ENCODE data around the gene NUDT21.

The NUDT21 gene

DNA sequence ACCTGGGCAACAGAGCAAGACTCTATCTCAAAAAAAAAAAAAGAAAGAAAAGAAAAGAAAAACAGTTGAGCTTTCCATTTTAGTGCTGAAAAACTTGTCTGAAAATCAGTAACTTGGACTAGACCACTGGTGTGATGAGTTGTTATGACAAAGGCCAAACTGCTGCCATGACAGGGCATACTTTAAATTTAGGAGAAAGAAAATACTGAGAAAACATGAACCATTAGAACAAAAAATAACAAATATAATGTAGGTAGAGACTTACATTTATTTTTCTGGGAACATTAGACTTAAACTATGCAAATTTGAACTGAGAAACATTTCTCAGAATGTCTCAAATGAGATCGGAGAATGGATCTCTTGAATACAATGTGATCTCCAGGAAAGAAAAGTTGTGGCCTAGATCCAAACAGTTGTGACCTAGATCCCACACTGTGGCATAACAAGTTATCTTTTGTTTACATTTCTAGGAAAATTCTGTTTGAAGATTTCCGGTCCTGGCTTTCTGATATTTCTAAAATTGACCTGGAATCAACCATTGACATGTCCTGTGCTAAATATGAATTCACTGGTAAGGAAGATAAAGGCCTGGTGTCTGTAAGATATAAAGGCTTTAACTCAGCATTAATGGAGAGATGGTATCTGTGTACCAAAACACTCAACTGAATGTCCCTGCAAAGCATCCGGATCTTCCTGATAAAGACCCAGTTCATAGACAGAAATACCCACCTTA, 11.1 kb upstream of the NUDT21 start:
- no peak for DNase-seq (ENCODE audit: low read depth)

DNA sequence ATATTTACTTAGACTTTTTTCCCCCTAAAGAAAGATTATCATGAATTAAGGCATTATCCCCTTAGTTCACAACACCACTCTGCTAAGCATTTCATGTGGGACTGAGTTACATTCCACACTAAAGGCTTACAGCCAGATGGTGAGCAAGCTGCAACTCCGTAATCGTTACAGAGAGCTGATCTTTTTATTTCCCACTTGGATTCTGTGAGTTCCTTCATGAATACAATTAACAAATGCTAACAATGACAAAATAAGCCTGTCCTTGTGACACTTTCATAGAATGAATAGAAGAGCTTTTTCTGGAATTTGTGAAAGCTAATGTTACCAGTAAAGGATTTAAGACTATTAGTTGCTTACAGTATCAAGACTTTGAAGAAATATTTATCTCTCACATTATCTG, 9.0 kb upstream of the NUDT21 start:
- no peak for DNase-seq (ENCODE audit: low read depth)

DNA sequence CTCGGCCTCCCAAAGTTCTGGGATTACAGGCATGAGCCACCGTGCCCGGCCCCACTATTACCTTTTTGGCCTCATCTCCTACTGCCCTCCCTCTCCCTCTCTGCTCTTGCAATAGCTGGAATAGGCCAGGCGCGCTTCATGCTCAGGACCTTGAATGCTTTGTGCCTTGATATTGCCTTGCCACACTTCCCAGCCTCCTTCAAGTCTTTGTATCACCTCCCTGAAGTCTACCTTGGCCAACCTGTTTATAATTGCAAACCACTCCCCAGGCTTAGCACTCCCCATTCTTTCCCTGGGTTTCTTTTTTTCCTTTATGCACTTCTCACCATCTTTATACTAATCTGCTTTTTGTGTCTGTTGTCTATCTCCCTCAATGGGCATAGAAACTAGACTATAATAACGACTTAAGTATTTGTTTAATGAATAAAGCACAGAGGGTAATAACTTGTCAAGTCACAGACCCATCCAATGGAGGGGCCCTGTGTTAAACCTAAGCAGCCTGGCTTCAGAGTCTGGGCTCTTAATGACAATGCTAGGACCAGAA, 6.9 kb upstream of the NUDT21 start:
- no peak for DNase-seq (ENCODE audit: low read depth)

DNA sequence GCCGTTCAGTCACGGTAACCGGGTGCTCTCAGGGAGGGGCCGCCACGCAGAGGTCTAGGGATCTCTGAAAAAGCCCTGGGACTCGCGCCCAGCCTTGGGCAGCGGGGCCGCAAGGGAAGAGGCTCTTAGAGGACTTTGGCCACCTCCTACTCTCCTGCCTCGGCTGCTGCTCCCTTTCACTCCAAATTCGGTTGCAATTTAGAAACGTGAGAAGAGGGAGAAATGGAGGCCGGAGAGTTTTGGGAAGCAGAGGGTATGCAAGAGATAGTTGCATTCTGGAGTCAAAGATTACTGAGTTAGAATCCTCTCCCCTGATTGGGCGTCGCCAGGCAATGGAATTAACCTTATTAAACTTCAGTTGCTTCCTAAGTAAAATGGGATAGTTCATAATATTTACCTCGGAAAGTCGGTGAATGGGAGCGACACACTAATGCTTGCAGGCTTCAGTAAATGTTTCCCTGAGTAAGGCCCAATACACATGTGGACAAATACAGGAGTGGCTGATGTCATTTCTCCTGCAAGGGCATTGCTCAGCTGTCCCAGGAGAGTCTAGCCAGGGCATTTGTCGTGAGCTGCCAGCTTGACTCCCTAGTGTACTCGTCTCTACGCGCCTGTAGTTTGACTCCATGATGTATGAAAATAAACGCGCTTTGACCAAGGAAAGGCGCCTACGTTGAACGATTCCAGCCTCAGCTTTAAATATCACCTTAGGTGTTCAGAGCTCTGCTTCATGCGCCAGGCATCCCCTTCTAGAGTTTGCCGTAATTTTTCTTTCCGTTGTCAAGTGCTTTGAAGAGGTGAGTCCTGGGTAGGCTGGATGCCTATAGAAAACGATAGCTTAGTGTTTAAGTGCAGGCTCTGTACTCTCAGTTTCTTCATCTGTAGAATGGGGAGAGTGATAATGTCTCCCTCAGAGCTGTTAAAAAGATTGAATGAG, 889 bp upstream of the NUDT21 start:
- DNase-seq (ENCODE audit: low read depth) = no peak

DNA sequence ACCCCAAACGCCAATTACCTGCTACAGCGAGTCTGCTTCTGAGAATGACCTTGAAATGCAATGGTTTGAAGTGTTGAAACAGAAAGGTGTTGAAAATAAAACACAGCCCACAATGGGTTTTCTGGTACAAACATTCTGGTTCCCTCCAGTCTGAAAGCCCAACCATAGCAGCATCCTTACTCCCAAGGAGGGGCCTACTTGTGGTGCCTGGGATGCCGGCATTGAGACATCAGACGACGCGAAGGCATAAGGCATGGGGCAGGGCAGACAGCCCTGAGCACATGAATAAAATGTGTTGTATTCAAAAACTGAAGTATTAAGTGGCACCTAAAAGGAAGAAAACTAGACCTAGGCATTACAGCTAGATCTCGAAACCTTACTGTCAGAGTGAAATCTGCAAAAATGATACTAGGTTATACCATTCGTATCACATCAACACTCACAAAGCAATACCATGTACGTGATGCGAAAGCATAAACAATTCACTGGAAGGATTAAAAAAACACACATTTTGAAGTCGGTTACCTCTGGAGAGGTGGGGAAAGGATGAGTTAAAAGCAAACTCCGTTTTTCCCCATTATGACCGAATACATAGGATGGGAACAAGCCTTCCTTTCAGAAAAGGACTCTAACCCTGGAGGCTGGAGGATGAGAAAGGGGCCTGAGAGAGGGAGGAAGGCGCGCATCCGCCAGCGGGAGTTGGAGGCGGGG, 702 bp downstream of the NUDT21 start:
- no peak for DNase-seq (ENCODE audit: low read depth)

DNA sequence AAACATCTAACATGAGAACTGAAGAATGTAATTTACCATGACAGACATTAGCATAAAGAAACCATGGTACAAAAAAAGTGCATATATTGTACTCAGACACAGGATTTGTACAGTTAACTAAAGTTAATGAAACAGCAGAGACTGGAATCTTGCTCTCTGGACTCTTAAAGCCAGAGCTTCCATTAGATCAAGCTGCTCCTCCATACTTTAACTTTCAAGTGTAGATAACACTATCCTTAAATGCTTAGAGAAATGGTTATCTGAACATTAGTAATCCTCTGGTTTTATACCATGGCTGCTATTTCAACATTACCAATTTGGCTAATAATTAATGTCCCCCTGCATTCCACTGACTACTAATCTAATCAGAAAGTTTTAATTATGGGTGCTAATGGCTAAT, 3.1 kb downstream of the NUDT21 start:
- DNase-seq (ENCODE audit: low read depth) = no peak

DNA sequence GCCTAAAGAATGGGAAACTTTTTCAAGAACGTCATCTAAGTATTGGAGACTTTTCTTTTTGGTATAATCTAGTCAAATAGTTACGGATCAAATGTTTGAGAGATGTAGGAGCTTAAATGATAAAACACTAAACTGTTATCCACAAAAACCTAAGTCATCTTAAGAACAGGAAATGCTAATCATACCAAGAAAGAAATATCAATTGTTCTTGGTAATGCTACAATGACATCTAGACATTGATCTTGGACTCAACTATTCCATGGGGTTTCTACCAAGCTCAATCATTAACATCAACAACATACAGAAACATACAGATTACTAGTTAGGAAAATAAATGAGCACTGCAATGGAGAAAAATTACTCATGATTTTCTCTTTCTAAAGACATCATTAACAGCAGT, 3.8 kb downstream of the NUDT21 start:
- DNase-seq (ENCODE audit: low read depth) = no peak

DNA sequence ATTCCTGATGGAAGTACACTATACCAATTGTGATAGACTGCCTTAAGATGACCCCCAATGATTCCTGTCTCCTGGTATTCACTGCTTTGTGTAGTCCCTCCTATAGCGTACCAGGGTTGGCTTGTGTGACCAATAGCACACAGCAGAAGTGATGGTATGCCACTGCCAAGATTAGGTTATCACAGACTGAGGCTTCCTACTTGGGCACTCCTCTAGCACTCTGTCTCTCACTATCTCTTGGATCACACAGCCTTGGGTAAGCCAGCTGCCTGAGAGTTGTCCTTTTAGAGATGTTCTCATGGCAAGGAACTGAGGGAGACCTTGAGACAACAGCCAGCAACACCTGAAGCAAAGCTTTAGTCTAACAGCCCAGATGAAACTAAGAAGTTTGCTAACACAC, 13.1 kb downstream of the NUDT21 start:
- no peak for DNase-seq (ENCODE audit: low read depth)

DNA sequence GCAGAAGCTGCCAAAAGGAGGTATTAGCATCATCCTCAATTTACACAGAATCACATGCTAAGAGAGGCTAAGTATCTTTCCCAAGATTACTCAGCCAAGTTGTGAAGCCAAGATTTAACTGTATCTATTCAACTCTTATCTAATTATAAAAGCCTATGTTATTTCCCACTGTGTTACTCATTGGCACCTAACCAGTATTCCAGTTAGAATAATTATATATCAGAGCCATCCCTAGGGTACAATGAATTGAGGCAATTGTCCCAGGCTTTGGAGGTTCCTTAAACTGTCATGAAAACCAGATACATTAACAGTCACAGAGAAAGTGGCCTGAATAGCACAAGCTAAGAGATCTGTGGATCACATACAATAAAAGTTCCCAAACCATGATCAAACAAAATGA, 14.9 kb downstream of the NUDT21 start:
- no peak for DNase-seq (ENCODE audit: low read depth)

DNA sequence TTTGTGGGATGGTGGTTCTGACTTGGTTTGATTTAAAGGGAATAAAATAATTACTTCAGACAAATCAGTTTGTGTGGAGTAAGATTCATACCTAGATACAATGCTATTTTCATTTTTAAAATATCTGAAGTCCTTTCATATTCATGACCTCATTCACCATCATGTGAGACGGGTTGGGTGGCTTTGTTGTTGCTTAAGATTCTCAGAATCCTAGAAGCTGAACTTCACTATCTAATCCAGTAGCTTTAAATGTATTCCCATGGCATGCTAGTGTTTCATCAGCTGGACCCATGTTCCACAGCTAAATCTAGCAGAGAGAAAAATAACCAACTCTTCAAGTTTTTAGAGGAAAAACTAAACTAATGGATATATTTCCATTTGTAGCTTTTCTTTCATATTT, 23.0 kb downstream of the NUDT21 start:
- no peak for DNase-seq (ENCODE audit: low read depth)

DNA sequence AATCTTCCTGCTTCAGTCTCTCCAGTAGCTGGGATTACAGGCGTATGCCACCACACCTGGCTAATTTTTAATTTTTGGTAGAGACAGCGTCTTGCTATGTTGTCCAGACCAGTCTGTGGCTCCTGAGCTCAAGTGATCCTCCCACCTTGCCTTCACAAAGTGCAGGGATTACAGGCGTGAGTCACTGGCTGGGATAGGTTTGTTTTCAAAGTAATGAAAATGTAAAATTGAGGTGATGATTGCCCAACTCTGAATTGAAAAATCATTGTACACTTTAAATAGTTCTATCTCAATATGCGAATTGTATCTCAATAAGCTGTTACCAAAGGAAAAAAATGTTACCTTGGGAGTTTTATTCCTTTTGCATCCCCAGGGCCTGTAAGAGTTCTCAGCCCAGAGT, 24.5 kb downstream of the NUDT21 start:
- no peak for DNase-seq (ENCODE audit: low read depth)

DNA sequence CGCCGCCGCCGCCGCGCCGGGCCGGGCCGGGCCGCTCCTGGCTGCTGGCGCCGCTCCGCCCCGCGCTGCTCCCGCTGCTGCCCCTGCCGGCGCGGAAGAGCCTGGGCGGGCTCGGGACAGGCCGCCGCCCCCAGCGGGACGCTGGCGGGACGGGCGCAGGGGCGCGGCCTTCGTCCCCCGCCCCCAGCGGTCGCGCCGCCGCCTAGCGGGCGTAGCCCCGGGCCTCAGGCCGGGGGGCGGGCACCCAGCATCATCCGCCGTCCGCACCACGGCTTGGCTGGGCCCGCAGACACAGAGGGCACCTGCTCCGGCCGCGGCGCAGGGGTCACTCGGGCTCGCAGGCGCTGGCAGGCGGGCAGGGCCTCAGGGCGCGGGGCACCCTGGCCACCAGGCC, 25.7 kb downstream of the NUDT21 start, which contains the start of gene AMFR:
AMFR (minus strand) TSS at position 107 of the 394 bp plus-strand sequence. CDS start 218 bp downstream, outside the sequence.
- DNase-seq (ENCODE audit: low read depth) = peak; percentile 74

DNA sequence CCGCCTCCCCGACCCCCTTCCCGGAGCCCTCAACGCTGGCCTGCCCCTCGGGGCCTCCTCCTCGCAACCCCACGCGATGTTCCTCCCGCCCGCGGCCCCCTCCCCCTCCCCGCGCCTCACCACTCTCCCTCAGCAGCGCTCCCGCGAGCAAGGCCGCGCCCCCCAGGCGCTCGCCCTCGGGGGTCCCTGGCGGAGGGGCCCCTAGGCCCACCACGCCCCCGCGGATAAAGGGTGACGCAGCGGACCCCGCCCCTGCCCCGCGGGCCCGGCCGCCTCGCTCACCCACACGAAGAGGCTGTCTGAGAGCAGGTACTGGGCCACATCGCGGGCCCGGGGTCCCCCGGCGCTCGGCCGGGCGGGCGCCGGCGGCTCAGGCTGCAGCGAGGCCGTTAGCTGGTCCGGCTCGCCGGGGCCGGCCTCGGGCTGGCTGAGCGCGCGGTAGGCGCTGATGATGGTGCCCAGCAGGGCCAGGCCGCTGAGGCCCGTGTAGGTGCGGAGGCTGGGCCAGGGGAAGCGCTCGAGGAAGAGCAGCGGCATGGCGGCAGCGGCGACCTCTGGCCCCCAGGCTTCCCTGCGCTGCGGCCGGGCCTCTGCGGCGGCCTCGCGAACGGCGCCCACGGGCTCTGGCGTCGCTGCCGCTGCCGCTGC, 26.2 kb downstream of the NUDT21 start:
- no peak for DNase-seq (ENCODE audit: low read depth)

DNA sequence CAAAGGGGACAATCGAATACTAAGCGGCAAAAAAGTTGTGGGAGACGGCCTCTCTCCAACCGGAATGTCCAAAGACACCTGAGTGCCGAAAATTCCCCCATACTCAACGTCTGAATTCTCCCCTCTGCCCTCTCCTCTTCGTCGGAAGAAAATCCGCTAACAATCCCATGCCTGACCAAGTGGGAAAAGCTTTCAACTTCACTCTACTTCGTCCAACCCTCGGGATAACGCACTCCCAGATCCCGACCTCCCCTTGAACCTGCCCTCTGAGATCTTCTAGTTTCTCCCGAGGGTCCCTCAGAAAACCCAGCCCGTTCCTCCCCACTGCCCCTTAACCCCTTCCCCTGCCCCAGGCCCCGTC, 26.7 kb downstream of the NUDT21 start:
- DNase-seq (ENCODE audit: low read depth) = no peak

DNA sequence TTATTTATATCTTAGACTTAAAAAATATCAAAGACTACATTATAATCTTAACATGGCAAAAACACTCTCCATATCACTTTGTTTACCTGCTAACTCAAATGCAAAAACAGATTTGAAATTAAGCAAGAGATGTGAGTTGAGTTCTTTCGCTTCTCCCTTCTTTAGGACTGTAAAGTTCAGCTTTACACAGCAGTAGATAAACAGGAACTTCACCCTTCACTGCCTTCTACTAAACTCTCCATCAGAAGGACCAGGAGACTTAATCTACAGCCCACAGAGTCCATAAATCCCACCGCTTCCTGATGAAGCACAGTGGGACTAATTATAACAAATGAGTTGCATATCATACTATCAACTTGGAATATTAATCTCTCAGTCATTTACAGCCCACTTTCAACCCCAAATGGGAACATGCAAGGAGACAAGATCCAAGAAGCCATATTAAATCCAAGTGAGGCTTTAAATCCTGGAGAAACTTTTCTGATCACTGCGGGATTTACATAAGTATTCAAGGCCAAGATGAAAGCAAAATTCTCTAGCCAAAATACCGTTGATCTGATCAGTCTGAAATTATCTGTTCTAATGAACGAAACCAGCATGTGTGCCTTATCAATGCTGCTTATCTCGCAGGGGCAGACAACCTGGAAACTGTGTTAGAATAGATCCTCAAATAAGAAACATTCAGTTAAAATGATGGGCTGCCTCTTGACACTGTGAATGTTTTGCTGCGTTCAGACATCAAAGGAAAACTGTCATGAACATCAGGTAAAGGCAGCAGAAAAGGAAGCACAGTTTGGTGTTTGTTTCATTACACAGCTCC, 27.3 kb downstream of the NUDT21 start:
- no peak for DNase-seq (ENCODE audit: low read depth)

DNA sequence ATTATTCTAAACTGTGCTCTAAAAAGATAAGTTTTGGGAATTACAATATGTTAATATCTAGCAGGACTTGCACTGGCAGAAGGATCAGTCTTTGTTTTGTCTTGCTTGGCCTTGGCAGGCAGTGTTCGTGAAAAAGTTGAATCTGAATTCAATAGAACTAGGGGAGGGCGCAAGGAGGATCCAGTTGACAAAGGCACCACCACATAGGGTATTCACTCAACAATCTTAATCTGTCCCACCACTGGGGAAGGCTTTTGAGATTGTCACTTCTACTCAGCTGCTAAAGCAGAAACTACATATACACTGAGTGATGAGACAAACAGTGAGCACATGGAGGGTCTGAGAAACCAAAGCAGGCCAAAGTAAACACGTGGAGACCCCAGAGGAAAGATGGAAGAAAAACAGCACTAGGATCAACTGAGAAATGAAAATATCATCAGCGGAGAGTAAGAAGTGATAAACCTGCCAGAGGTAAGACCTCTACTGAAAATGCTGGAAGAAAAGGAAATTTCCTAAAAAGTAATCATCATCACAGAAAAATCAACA, 28.2 kb downstream of the NUDT21 start:
- DNase-seq (ENCODE audit: low read depth) = no peak

DNA sequence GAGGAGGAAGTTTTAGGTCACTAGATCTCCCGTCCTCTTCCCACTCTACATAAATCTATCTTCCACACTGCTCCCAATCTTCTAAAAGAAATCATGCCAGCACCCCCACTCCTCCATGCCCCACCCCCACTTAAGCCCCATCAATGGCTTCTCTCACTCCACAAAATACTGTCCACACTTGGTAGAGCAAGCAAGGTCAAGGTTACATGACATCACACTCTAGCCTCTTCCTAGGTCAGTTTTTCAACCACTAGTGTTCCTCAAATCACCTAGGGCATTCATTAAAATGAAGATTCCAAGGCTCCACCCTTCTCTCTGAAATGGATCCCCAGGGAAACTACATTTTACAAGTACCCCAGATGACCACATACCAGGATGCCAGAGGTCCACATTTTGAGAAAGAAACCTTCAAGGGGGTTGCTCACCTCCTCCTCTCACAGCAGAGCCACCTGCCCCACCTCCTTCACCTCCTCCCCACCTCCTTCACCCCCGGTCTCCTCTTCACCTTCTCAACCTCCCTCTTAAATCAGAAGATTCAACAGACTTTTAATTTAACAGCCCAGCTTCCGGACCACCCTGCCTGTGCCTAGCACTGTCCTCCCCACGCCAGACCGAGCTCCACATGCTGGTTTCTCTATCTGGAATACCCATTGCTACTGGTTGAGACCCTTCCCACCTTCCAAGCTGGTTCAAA, 29.0 kb downstream of the NUDT21 start:
- DNase-seq (ENCODE audit: low read depth) = no peak

DNA sequence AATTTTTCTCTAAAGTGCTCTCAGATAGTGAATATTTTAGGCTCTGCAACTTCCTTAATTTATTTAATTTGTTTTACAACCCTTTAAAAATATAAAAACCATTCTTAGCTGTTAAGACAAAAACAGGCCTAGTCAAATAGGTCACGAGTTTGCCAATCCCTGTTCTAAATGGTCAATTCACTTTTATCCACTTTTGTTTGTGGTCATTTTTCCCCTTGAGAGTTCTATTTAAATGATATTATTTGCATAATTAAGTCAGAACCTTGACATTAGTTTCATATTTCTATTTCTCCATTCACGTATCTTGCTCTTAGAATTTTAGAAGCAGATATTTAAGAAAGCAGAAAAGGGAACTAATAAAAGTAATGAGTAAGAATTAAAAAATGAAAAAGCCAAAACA, 29.8 kb downstream of the NUDT21 start:
- no peak for DNase-seq (ENCODE audit: low read depth)

DNA sequence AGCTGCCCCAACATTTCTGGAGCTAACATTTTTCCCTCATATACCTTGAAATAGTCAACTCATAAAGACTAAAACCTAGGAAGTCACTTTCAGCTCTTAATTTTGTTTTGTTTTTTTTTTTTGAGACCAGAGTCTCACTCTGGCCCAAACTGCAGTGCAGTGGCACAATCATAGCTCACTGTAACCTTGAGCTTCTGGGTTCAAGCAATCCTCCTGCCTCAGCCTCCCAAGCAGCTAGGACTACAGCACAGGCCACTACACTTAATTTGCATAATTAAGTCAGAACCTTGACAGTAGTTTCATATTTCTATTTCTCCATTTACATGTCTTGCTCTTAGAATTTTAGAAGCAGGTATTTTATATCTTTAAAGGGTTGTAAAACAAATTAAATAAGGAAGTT, 30.5 kb downstream of the NUDT21 start:
- no peak for DNase-seq (ENCODE audit: low read depth)

Measured in stromal cell of bone marrow (primary cell).